IPS DF 19.7 (cell line): Measurements from ENCODE around the gene LSAMP.
A peak's percentile ranks its signal among the peaks of the same experiment; 100 is the strongest.

Experiments used
- DNase-seq: peaks from one replicate; pipeline ENCODE4 v3.0.0-alpha.2; 2013; ENCODE audit warnings: low read depth, low spot score

The LSAMP gene

DNA sequence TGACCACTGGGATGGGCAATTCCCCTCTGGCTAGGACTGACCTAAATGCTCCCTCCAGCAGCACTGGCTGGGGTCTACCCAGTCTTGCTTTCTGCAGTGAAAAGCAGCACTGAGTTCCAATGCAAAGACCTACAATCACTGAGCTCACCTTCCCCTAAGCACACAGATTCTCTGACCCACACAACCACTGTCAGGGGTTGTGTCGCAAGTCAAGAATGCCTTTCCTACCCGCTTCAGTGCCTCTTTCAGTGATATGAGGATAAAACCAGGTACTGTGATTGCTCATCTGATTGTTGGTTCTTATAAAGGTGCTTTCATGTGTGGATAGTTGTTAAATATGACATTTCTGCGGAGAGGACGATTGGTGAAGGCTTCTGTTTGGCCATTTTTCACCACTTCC is 476.4 kb downstream of the LSAMP start:
- DNase-seq, result no peak

DNA sequence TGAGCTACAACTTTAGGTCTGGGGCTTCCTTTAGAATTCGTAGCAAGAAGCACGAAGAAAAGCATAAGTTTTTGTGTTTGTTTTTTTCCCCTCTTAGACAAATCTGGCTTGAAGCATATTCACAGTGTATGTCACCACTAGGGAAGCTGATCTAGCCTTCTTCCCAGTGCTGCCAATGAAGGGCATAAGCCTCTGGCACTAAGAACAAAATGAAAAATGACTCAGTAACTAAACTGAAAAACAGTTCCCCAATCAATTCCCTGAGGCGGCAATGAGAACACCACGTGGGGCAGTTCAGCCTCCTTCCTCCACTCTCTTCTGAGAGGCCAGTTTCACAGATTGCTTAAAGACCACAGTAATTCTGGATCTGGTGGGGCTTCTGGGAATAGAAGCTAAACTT is 483.9 kb downstream of the LSAMP start:
- no peak for DNase-seq

DNA sequence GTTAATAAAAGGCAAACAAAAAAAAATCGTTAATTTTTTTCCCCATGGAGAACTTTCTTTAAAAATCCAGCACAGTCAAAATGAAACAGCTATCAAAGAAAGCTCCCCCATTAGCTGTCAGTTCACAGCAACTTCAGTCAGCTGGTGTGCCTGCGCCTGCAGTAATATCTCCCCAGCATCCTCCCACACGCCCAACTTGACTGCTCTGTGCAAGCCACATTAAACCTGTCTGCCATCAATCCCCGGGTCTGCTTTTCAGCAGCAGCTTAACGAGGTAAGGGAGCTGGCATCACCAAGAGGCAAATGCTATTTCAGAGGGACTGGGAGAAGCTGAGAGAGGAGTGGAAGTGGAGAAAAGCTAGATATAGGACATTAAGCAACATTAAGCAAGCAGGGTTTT is 484.5 kb downstream of the LSAMP start:
- DNase-seq, result no peak

DNA sequence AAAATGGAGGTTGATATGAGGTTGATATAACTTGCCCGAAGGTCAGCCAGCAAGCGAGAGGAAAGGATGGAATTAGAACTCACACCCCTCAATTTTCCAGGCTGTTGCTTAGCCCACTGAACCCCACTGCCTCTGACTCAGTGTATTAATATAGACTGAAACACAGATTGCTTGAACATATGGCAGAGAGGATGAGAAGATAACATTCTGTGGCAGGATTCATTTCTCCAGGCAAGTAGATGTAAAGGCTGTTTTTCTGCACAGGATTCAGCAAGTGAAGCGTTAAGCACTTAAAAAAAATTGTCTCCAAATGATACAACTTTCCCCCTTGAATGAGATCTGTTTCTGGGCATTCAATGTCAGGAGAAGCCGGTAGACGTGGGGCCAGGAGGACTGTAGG is 486.8 kb downstream of the LSAMP start:
- no peak for DNase-seq

DNA sequence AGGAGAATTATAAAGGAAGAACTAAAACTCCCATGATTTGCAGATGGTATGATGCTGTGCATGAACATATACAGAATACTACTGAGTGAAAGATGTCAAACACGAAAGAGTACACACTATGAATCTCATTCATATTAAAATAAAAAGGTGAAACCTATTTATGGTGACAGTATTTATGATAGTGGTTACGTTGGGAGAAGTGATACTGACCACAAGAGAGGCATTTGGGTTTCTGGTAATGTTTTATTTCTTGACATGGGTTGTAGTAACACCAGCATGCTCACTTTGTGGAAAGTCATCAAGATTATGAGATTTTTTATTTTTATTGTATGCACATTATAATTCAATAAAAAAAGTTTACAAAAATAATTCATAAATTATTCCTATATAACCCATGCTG is 498.0 kb downstream of the LSAMP start:
- DNase-seq, result no peak

DNA sequence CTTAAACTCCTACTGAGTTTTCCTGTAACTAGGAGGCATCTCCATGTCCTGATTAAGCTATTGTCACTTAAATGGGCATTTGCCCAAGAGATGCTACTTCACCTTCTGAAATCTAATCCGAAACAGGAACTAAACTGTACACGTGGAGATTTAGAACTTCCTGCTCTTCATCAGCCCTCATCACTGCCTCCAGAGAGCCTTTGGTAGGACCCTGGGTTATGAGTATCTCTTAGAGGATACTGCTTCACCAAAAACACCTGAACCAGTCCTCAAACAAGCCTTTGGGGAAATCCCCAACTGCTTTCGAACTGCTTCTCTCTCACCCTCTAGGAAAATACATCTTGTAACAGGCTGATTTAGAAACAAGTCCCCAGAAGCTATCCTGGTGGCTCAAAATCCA is 501.7 kb downstream of the LSAMP start:
- no peak for DNase-seq

DNA sequence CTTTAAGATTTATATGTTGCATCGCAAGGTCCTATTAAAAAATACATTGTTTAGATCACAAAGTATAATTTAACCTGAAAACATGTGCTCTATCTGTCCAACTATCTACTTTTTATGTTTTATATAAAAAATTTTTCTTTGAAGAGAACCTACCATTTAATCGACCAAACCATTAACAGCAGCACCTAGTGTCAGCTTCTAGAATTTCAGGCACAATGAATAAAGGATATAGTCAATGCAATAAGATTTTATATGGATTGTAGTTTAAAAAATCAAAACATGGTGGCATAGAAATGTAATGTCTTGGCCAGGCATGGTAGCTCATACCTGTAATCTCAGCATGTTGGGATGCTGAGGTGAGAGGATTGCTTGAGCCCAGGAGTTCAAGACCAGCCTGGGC is 508.2 kb downstream of the LSAMP start:
- no peak for DNase-seq

DNA sequence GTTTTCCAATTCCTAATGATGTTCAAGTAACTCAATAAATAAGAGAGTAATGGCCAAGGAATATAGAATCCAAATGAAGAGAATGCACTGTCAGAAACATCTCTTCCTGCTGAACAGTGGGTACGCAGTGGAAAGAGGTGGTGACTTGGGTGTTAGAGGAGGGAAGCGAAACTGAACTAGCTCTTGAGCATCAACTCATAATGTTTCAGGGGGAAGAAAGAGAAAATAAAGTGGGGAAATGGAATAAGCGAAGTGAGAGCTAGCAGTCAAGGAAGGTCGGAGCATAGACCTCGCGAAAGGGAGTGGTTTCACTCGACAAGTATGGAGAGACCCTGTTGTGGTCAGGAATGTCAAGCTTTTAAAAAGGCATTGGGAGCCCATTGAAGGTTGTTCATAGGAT is 512.5 kb downstream of the LSAMP start:
- DNase-seq, result no peak

DNA sequence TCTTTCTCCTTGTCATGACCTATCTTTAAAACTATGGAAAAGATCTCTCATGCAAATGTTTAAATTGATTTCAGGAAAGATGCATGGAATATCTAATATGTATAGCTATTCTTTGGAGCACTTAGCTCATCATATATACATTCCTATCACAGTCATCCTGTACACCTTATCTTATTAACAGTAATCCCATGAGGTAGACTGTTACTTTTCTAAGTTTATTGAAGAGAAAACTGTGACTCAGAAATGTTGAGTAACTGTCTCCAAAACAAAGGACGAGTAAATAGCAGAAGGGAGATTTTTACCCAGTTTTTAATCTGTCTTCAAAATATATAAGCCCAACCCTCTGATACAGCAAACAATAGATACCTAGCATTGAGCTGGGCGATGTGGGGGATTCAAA is 513.7 kb downstream of the LSAMP start:
- no peak for DNase-seq

DNA sequence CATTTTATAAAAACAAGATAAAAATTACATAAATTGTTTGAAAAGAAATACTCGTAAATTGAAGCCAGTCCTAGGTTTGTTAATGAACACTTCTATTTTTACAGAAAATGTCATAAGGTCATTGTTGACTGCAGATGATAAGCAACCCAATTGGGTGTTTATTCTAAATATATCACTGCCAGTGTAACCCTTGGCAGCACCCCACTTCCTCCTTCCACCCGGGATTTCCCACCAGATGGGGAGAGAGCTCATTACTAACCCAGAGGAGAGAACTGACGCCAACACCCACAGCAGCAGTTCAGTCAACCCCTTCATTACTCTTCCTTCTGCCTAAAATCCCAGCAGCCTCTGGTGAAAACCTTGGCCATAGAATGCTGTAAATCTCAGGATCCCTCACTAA is 514.4 kb downstream of the LSAMP start:
- DNase-seq, result no peak

DNA sequence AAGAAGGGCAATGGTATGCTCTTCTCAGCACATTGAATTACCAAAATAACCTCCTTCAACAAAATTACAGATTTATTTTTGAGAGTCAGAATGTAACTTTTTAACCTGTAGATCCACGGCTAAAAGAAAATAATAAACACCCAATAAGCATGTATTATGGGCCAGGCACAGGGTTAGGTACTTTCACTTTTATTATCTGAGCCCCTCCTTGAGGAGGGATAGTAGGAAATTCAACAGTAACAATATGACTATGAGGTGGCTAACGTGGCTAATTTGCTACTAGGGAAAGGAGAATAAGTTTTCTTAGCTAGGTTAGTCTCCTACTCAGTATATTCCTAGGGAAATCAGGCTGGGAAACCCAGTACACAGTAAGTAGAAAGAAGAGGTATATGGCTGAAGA is 515.1 kb downstream of the LSAMP start:
- DNase-seq, result no peak

DNA sequence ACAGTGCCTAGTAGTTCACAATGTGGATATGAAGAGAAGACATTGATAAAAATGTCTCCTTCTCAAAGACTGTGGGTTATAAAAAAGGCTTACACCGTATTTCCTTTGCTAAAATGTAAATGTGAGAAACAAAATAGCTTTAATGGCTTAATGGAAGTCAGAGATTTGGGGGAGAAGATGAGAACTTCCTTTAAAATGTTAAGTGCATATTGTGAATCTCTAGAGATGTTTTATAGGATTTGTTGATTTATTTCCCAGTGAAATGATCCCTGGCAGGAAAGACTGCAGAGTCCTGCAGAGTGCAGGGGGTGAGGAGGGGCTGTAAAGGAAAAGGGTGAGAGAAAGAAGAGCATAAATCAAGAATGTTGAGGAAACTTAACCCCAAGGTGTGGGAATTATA is 516.9 kb downstream of the LSAMP start:
- no peak for DNase-seq

DNA sequence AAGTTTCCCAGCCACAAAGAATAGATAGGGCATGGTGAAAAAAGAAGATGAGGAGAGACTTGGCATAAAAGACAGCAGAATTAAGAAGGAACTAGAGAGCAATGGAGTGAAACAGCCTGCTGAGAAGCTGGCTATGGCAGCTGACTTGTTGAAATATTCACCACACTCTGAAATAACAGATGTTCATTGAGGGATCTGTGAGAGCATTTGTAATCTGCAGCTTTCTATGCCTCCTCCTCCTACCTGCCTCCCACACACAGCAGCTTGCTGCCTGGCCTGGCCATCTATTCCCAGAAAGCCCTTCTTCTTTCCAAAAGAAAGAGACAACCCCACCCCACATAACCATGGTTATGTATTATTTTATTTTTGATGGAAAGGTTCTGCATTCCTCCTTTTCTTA is 518.1 kb downstream of the LSAMP start:
- no peak for DNase-seq

DNA sequence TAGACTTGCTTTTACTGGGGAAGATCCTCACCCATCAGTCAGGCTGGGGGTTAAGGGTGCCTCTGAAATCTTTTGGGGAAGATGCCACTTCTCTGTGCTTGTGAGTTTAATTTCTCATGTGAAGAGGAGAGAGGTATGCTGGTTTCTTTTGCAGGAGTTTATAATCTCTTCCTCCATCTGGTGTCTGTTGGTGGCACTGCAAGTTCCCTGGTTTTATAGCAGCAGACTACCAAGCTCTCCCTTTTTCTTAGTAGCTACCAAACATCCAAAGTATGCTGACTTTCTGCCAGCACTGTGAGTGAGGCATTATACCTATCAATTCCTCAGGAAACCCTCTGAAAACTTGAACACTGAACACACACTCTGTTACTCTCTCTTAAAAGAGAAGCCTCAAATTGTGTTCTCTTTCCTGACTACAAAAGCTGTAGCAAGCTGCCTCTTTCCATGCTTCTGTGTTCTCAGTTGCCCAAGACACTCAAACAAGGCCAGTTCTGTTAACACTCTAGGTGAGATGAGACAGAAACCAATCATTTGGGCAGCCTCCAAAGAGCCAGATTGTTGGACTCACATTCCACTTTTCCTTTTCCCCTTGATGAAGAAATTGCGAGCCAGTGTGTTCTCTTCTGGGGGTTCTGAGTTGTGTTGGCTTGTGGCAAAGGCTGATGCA is 522.5 kb downstream of the LSAMP start:
- peak; percentile 52 for DNase-seq

DNA sequence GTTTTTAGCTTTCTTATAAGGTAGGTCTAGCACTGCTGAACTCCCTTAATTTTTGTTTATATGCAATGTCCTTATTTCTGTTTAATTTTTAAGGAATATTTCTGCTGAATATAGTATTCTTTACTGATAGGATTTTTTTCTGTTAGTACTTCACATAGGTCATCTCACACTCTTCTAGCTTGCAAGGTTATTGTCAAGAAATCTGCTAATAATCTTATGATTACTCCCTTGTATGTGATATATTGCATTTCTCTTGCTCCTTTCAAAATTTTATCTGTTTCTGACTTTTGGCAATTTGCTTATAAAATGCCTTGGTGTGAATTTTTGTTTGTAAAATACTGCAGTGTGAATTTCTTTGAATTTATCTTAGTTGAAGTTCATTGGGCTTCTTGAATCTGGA is 523.6 kb downstream of the LSAMP start:
- no peak for DNase-seq

DNA sequence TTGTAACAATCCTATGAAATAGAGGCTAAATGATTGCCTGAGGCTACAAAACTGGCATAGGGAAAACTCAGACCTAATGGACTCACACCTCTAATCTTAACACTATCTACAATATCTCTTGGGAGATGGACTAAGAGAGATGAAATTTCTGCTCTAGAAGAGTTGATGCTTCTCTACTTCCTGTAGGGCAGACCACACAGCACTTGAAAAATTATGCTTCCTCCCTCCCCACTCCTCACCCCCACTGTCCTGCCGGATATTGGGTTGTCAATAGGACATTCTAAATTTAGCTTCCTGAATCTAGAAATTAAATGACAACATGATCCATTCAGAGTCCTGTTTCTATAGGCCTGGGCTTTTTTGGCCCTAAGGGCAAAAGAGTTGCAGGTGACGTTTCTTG is 526.4 kb downstream of the LSAMP start:
- no peak for DNase-seq

DNA sequence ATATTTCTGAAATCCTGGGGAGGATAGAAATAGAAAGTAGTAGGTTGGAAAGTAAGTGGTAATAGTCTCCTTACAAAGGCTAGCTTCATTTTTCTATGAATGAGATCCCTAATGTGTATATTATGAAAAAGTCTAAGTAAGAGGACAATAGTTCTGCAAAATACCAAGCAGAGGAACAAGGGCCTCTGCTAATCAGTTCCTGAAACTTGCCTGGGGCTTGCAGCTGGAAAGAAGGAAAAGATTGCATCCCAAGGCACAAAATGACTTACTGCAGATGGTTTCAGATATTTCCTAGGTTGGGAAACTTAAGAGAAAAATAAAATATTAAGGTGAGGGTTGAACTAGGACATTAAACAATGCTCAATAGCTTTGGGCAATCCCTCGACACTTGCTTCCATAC is 528.4 kb downstream of the LSAMP start:
- no peak for DNase-seq

DNA sequence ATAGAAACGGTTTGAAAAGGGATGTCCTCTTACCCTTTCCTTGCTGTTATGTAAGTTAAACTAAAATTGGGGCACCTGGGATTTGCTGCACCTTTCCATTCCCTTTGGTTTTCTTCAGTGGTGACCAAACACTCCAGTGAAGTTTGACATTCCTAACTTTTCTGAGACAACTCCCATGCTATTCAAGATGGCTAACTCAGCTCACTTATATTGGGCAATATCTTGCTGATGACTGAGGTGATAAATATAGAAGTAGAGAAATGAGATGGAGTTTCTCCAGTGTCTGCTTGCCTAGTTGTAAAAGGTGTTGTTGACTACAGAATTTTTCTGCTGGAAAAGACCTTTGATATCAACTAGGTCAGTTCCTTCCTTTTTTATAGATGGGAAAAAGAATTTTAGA is 530.2 kb downstream of the LSAMP start:
- no peak for DNase-seq

DNA sequence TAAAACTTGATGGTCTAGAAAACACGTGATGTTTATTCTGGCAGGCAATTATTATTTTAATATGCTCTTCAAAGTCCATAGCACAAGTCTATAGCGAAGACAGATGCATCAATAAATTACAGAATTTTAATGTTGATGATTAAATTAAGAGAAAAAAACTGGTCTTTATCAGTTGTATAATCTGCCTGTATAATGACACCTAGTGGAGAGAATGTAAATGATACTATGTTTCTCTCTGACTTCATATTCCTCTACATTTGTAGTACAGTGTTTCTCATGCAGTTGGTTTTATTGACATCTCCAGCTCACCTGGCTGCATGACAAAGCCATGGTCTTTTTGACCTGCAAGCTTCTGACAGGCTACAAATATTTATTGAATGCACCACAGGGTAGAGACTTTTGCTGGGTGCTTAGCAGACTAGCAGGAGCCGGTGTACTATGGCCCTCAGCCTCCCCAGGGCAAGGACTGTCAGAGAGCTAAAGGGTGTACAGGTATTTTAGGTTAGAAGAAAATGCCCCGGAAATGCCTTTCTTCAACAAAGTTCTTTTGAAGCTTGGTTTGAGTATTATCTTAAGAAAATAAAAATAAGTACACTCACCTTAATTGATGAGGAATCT is 532.1 kb downstream of the LSAMP start:
- no peak for DNase-seq

DNA sequence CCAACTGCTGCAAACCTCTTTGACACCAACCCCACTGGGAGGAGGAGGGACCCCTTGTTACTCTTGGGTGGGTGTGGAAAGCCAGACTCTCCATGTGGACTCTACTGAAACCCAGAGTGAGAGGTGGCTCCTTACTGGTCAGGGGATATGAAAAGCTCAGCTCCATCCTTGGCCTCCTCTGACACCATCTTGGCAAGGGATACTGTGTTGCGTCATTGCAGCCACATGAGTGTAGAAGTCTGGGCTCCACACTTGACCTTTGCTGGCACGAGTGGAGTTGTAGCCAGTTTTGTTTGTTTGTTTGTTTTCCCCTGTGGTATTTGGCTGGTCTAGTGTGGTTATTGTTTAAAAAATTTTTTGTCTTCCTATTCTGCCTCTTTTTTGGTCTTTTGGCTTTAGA is 532.9 kb downstream of the LSAMP start:
- no peak for DNase-seq

DNA sequence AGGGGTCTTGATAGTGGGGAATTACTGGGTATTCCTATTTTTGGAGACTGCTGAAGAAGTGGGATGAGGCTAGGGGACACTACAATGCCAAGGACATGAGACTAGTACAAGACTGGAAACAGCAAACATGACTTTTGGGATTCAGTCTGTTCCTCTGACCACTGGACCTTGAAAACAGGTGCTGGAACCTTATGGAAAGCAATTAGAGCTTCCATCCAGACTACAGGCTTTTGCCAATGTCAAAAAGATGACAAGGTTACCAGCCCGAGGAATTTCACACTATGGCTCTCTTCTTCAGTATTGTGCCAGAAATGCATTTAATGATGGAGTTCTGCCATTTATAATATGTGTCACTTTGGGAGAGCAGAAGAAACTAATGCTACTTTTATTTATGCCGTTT is 539.4 kb downstream of the LSAMP start:
- DNase-seq, result no peak

DNA sequence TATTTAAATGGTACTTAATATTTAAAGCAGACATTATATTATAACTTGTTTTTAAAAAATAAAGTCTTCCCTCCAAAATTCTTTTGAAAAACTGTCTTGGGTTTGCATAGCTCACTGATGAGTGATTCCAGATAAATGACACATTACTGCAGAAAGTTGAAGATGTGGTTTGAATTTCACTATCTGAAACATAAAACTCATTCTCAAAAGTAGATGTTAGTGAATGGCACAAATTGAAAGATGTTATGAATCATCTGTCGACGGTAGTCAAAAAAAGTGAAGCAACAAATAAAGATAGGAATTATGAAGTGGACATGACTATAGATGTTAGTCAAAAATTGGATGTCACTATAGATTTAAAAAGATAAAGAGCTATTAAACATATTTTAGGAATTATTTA is 541.4 kb downstream of the LSAMP start:
- DNase-seq, result no peak

DNA sequence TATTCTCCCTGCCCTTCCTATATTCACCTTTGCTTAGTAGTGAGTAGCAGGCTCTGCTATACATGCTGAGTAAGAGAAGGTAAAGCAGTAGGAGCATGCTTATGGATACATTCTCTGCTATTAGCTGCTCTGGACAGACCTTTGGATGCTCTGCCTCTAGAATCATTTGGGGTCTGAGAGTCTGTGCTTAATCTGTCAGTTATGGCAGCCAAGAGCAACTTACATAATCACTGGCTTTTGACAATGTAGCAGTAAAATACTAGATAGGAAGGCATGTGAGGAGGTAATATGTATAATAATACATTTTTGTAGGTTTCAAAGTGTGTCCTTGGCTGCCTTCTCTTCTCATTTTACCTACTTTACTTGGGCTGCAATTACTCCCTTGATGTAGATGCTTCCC is 544.3 kb downstream of the LSAMP start:
- DNase-seq, result no peak

DNA sequence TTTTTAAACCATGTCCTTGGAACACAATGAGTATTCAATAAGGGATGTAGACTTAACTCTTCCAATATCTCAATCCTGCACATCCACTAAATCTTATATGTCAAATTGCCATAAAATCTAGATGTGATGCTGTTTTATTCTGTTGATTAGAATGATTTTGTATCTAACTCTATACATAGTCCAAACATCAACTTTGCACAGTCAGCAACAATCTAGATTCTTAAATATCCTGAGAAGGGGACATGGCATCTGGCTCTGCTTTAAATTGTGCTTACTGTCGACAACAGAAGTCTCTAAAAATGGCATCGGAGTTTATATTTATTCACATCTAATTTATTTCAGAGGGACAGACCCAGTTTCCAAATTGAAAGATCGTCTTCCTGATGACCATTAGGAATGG is 545.8 kb downstream of the LSAMP start:
- no peak for DNase-seq
